GM18526 (cell line): Measurements from ENCODE around the gene PER2.

Experiments used
- POLR2A ChIP-seq: IDR thresholded peaks from 3 replicates; pipeline ENCODE4 v1.6.1; 2011; ENCODE audit not compliant: insufficient read length; ENCODE audit errors: extremely low read depth

PER2 gene, protein sequence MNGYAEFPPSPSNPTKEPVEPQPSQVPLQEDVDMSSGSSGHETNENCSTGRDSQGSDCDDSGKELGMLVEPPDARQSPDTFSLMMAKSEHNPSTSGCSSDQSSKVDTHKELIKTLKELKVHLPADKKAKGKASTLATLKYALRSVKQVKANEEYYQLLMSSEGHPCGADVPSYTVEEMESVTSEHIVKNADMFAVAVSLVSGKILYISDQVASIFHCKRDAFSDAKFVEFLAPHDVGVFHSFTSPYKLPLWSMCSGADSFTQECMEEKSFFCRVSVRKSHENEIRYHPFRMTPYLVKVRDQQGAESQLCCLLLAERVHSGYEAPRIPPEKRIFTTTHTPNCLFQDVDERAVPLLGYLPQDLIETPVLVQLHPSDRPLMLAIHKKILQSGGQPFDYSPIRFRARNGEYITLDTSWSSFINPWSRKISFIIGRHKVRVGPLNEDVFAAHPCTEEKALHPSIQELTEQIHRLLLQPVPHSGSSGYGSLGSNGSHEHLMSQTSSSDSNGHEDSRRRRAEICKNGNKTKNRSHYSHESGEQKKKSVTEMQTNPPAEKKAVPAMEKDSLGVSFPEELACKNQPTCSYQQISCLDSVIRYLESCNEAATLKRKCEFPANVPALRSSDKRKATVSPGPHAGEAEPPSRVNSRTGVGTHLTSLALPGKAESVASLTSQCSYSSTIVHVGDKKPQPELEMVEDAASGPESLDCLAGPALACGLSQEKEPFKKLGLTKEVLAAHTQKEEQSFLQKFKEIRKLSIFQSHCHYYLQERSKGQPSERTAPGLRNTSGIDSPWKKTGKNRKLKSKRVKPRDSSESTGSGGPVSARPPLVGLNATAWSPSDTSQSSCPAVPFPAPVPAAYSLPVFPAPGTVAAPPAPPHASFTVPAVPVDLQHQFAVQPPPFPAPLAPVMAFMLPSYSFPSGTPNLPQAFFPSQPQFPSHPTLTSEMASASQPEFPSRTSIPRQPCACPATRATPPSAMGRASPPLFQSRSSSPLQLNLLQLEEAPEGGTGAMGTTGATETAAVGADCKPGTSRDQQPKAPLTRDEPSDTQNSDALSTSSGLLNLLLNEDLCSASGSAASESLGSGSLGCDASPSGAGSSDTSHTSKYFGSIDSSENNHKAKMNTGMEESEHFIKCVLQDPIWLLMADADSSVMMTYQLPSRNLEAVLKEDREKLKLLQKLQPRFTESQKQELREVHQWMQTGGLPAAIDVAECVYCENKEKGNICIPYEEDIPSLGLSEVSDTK (N-terminal part only)

DNA sequence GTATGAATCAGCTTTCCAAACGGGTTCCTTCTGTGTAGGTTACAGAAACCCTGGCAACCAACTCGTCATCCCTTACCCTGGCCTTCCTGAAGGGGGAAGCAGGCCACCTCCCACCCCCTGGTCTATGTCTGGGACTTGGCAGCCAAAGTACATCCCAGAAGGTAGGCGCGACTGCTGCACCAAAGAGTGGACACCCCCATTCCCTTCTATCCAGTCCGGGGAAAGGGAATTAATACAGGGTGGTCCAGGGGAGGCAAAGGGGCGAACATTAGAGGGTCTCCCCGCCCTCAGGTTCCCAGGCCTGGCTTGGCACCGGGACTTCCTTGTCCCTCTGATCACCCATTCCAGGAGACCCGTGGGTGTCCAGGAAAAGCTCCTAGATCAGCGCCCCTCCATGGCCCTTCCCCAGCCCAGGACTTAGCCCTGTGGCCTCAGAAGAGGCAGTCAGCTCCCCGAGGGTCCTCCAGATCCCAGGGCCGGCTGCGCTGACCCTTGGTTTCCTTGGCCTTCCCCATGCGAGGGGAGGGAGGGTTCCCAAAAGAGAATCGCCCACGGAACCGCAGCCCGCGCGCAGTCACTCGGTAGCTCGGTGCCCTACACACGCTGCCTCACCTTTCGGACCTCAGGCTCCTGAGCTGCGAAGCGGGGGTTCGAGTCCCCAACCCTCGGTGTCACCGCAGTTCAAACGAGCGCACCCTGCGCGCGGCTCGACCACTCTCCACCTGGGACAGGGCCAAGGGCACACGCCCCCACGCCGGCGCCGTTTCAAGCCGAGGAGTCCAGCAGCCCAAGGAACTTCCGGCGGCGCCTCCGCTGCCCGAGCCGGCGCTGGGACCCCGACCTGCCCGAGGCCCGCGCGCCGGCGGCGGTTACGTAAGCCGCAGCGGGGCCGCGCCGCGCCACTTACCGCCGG is at the start of gene PER2:
Gene PER2 (minus strand): TSS at position 874 of the 913 bp plus-strand sequence. CDS start 10,674 bp downstream, outside the sequence.
- no peak for TF ChIP-seq POLR2A

DNA sequence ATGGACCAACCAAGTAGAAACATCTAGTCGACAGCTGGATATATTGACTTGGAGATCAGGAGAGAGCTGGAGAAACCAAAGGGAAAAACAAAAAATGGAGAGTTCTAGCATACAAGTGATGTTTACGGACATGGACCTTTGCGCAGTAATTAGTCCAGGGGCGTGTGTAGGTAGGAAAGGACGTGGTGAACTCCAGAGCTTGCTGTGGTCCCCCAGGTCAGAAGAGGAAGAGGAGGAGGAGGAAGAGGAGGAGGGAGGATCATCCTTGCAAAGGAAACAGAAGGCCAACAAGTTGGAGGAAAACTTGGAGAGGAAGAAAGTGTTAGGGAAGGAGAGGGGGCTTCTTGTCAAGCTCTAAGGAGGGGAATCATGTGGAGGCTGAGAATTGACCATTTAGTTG is 49.4 kb upstream of the PER2 start:
- no peak for TF ChIP-seq POLR2A

GRCh38 chr2:238336793-238337444 is 48.5 kb upstream of the PER2 start:
- no peak for TF ChIP-seq POLR2A

DNA sequence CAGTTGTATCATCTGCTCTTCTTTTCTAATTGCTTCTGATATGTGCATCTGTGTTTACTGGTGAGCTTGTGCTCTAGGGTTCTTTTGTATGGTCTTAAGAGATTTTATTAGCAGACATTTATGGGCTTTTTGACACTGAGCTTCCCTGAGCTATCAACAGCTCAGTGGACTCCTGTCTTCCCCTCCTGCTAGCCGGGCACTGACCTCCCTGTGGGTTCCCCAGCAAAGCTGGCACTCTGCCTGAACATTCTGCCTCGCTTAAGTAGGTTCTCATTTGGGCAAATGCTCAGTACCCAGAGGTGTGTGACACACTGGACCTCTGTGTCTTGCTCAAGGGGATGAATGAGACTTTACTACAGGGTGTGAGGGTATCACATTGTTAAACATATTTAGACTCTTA is 47.7 kb upstream of the PER2 start:
- no peak for TF ChIP-seq POLR2A

DNA sequence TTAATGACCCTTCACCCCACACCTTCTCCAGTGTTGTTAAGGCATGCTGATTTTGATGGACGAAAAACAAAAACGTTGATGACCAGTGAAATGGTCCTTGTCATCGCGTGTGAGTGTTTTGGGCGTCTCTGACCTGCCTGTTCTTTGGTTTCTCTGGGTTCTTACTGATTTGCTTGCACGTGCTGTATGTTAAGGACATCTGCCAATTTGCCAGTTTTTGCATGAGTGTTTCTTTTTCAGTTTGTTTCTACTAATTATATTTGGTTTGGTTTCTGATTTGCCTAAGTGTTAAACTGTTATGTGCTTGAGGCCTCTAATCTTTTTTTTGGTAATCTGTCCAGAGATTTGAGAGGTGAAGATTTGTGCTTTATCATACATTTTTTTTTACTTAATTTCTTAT is 46.5 kb upstream of the PER2 start:
- no peak for TF ChIP-seq POLR2A

- no peak for TF ChIP-seq POLR2A
Observed at GRCh38 chr2:238331916-238332315, 43.5 kb upstream of the PER2 start.

GRCh38 chr2:238330391-238330790 is 42.0 kb upstream of the PER2 start:
- no peak for TF ChIP-seq POLR2A

- TF ChIP-seq POLR2A = no peak
Observed at GRCh38 chr2:238327751-238328150, 39.3 kb upstream of the PER2 start.

GRCh38 chr2:238326801-238327365 is 38.5 kb upstream of the PER2 start:
- TF ChIP-seq POLR2A = no peak

DNA sequence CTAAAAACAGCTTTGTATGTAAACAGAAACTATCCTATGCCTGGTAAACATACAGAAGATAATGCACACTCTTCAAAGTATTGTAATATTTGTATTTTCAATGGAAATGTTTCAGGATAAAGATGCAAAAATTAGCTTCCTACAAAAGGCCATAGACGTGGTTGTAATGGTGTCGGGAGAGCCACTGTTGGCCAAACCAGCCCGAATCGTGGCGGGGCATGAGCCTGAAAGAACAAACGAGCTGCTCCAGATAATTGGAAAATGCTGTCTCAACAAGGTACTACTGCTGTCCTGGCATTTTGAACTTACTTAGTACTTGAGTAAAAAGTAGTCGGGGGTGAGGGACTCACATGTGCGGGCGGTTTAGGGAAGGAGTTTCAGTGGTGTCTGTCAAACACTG is 37.3 kb upstream of the PER2 start:
- TF ChIP-seq POLR2A = no peak

- TF ChIP-seq POLR2A = no peak
Observed at GRCh38 chr2:238322001-238322411, 33.6 kb upstream of the PER2 start.

GRCh38 chr2:238321467-238321866 is 33.1 kb upstream of the PER2 start:
- no peak for TF ChIP-seq POLR2A

DNA sequence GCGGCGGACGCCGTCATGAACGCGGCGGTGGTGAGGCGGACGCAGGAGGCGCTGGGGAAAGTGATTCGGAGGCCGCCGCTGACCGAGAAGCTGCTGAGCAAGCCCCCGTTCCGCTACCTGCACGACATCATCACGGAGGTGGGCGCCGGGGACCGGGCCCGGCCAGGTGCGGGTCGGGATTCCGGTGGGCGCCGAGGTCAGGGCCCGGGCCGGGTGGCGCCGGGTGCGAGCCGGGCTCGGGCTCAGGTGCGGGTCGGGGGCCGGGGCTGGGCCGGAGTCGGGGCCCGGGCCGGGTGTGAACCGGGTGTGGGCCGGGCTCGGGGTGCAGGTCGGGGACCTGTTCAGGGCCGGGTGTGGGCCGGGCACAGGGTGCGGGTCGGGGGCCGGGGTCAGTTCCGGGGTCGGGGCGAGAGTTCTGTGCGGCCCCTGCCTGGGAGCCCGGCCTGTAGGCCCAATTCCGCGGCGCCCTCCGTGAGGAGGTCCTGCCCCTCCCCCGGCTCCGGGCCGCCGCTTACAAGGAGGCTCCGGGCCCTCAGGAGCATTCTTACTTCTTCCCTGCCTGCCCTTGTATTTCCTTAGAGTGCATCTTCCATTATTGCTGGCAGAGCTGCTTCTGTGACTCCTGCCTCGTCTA is 32.4 kb upstream of the PER2 start:
- no peak for TF ChIP-seq POLR2A
